ENCODE measurements around the gene AP4E1. TPM values are rescaled to one million over a fixed set of nuclear protein-coding genes. Genes with fewer than 3 reads are reported as not detected.
"Not testable (repeated sequence)": the region's sequence is repeated elsewhere in the genome, so short reads cannot be mapped to it uniquely, and the experiment has no call there.

Gene AP4E1
- total and polyA plus RNA-seq, 8 donors = 8.9 to 11.6 (median 9.3) TPM

DNA sequence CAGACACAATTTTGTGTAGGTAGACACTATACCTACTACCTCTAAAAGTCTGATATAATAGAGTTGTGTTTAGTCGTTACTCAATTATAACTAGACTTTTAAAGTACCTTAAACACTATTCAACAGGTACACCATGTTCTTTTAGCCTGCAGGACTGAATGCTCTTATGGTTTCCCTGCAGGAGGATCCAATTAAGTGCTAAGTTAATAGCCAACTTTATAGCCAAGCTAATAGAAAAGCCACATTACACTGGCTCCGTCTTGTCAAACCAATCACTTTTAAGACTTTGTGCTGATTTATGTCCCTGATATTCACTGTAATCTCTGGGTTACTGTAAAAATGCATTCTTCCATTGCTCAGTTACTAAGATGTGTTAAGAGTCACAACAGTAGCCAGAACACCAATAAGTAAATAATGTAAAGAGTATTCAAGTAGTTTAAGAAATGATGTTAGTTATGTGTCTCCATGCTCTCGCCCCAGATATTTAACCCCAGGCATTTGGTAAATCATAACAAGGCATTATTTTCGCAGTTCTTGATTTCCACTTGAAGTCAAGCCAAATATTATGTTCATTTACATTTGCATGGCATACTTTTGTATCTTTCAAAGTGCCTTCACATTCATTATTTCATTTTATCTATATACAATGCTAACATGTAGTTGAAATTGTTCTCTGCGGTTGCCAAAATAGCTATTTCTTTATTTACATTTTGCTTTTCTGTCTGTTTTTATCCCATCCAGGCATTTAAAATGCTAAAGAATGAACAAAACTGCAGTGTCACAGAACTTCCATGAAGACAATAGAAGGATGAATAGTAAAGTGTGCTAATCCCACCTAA lies 42.7 kb upstream of the AP4E1 start:
- Histone ChIP-seq H3K4me1 (no peaks in the 10 kb centered on the region), H3K36me3 (no peaks in the 10 kb centered on the region), H3K27me3 (no peaks in the 10 kb centered on the region), H3K9me3 (no peaks in the 10 kb centered on the region), H3K4me3 (no peak overlapping the region), H3K27ac (no peak overlapping the region)
- TF ChIP-seq, protein P1, sequence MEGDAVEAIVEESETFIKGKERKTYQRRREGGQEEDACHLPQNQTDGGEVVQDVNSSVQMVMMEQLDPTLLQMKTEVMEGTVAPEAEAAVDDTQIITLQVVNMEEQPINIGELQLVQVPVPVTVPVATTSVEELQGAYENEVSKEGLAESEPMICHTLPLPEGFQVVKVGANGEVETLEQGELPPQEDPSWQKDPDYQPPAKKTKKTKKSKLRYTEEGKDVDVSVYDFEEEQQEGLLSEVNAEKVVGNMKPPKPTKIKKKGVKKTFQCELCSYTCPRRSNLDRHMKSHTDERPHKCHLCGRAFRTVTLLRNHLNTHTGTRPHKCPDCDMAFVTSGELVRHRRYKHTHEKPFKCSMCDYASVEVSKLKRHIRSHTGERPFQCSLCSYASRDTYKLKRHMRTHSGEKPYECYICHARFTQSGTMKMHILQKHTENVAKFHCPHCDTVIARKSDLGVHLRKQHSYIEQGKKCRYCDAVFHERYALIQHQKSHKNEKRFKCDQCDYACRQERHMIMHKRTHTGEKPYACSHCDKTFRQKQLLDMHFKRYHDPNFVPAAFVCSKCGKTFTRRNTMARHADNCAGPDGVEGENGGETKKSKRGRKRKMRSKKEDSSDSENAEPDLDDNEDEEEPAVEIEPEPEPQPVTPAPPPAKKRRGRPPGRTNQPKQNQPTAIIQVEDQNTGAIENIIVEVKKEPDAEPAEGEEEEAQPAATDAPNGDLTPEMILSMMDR (IDR thresholded peaks at IDR 0.05) = no peak
- ATAC-seq = no peak
- intact Hi-C loops (cut with DNase I) = no loop called here
- no peak for DNase-seq

DNA sequence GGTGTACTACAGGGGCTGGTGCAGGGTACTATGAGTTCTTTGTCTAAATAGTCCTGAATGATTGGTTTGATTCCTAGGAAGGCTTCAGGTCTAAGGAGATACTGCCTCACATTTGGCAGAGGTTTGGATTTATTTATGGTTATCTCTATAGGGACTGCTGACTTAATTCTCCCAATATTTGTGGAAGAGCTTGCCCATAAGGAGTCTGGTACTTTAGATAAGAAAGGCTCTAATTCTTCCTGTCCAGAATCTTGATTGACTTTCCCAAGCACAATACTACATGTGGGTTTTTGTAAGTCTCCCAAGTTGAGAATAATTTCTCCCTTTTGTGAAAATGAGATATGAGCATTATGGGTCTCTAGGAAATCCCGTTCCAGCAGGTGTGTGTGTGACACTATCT lies 36.7 kb upstream of the AP4E1 start:
- DNase-seq = no peak
- ATAC-seq = no peak
- H3K27ac ChIP-seq = no peak overlapping the region
- H3K4me1 ChIP-seq = peaks cover 0 to 9% of the 10 kb centered on the region in 2 donors
- H3K27me3 ChIP-seq = no peaks in the 10 kb centered on the region
- H3K36me3 ChIP-seq = no peaks in the 10 kb centered on the region
- H3K4me3 ChIP-seq = no peak overlapping the region
- TF ChIP-seq, protein P1 (IDR thresholded peaks at IDR 0.05) = no peak
- intact Hi-C loops (cut with DNase I) = no loop called here
- H3K9me3 ChIP-seq = no peaks in the 10 kb centered on the region

DNA sequence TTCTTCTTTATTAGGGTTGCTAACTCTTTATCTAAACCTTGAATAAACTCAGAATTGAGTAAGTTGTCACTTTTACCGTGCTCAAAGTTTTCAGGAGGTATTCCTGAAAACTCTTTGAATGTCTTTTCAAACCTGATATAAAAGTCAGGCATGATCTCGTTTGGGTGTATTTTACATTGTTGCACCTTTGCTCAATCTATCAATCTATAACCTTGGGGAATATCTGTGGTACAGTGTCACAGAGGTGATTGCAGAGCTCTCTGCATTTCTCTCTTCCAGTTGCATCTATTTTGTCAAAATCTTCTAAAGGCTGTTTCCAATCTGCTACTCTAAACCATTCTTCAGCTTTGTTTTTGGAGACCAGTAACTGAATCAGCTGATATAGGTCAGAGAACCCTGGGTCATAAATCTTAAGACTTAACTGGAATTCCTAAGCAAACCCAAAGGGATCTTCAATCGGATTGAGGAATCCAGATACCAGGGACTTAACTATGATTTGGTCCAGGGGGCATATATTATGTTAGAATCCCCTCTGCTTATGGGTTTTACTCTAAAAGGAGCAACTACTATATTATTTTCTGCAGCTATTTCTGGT lies 35.6 kb upstream of the AP4E1 start:
- no peak for ATAC-seq
- no peak overlapping the region for H3K4me3 ChIP-seq
- H3K27ac ChIP-seq = no peak overlapping the region
- intact Hi-C loops (cut with DNase I) = no loop called here
- TF ChIP-seq, protein P1 (IDR thresholded peaks at IDR 0.05) = no peak
- H3K9me3 ChIP-seq = no peaks in the 10 kb centered on the region
- DNase-seq = no peak
- peaks cover 0 to 17% of the 10 kb centered on the region in 2 donors for H3K4me1 ChIP-seq
- no peaks in the 10 kb centered on the region for H3K36me3 ChIP-seq
- no peaks in the 10 kb centered on the region for H3K27me3 ChIP-seq

DNA sequence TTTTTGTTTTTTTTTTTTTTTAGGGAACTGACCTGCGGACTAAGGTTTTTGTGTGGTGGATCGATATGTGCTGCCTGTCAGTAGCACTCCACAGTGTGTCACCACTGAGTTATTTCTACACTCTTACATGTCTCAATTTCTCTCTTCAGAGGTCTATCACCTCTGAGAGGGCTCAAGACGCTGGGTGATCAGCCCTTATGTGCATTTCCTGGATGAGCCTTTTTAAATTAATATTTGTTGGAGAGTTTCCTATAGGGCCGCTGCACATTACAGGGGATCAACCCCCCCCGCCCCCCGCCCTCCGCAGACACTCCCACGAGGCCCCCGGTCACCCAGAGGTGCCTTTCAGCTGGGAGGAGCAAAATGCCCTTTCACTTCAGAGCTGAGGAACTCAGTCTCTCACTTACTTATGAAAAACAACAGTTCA lies 34.5 kb upstream of the AP4E1 start:
- Histone ChIP-seq H3K4me3 (no peak overlapping the region), H3K27me3 (no peaks in the 10 kb centered on the region), H3K4me1 (peaks cover 0 to 19% of the 10 kb centered on the region in 2 donors), H3K9me3 (no peaks in the 10 kb centered on the region), H3K27ac (peak overlapping the region in 1 of 2 donors; percentile 26), H3K36me3 (no peaks in the 10 kb centered on the region)
- TF ChIP-seq, protein P1 (IDR thresholded peaks at IDR 0.05) = no peak
- ATAC-seq = peak; percentile 50
- no peak for DNase-seq
- intact Hi-C loops (cut with DNase I) = no loop called here

DNA sequence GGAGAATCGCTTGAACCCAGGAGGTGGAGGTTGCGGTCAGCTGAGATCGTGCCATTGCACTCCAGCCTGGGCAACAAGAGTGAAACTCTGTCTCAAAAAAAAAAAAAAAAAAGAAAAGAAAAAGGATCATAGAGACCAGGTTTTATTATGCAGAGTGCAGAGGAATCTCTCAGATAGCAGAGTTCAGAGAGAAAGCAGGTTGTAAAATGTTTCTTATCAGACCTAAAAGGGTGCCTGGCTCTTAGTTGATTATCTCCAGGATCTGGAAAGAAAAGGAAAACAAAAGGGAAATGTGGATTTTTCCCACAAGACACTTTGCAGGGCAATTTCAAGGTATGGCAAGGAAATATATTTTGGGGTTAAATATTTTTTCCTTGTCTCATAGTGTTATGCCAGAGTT lies 33.2 kb upstream of the AP4E1 start:
- ATAC-seq, H3K27me3 ChIP-seq, DNase-seq, H3K36me3 ChIP-seq, H3K9me3 ChIP-seq, H3K27ac ChIP-seq, H3K4me3 ChIP-seq: not testable (repeated sequence)
- peaks cover 0 to 30% of the 10 kb centered on the region in 2 donors for H3K4me1 ChIP-seq
- intact Hi-C loops (cut with DNase I) = loop anchor here in 1 of 2 donors (5.0 kb wide), 1 partner anchor 198 kb away; no protein-coding TSS in a partner anchor
